NCI-H1048 (cell line): ENCODE data around the gene MPHOSPH9.
"Not testable (repeated sequence)": the region's sequence is repeated elsewhere in the genome, so short reads cannot be mapped to it uniquely, and the experiment has no call there.

Experiments
- DNase-seq: peaks from one replicate; lab custom pipeline; 2025; lab: John Stamatoyannopoulos, UW

MPHOSPH9 gene

DNA sequence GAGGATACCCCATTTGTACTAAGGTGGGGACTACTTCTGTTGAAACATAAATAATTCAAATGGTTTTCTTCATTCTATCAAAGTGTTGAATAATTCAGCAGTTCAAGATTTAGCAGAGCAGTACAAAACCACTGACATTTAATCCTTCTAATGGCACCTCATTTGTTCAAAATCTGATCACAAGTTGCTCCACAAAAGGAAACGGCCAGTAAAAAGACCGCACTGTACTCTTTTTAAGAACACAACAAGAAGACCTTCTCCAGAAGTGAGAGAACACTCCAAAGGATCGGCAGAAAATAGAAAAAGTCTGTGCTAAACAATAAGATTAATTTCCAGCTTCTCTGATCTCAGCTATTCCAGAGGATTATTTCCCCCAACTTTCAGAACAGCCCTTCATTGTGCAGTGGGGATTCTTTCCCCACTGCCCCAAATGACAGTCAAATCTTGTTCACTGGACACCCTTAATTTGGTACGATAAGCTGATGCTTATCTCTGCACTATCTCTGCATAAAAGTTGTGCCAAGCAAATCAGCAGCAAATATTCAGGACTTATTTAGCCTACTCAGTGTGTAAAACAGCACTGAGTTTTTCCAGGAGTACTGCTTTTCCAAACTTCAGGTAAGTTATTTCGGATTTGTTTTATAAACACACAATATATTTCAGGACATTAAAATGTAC is 5.2 kb downstream of the MPHOSPH9 start:
- no peak for DNase-seq

DNA sequence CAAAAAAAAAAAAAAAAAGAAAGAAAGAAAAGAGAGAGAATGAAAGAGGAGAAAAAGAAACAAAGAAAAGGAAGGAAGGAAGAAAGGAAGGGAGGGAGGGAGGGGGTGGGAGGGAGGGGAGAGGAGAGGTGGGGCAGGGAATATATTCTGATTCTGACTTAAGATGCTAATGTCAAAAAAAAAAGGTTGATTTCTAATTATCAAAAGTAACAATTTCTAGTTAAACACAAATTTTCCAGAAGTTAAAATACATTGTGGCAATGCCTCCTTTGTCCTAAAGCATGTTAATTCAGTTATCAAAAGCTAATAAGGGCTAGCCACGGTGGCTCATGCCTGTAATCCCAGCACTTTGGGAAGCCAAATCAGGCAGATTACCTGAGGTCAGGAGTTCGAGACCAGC is 7.5 kb downstream of the MPHOSPH9 start:
- no peak for DNase-seq

GRCh38 chr12:123223241-123223668 is 9.7 kb downstream of the MPHOSPH9 start:
- DNase-seq = no peak

DNA sequence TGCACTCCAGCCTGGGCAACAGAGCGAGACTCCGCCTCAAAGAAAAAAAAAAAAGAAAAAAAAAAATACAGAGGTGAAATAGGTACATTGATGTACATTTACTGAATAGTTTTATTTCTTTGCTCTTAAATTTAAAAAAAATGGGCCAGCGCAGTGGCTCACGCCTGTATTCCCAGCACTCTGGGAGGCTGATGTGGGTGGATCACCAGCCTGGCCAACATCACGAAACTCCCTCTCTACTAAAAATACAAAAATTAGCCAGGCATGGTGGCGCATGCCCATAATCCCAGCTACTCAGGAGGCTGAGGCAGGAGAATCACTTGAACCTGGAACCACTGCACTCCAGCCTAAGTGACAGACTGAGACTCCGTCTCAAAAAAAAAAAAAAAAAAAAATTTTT is 25.1 kb downstream of the MPHOSPH9 start:
- not testable (repeated sequence) for DNase-seq

GRCh38 chr12:123206794-123207193 is 26.1 kb downstream of the MPHOSPH9 start:
- DNase-seq = not testable (repeated sequence)

- no peak for DNase-seq
Observed at GRCh38 chr12:123200414-123200813, 32.5 kb downstream of the MPHOSPH9 start.

DNA sequence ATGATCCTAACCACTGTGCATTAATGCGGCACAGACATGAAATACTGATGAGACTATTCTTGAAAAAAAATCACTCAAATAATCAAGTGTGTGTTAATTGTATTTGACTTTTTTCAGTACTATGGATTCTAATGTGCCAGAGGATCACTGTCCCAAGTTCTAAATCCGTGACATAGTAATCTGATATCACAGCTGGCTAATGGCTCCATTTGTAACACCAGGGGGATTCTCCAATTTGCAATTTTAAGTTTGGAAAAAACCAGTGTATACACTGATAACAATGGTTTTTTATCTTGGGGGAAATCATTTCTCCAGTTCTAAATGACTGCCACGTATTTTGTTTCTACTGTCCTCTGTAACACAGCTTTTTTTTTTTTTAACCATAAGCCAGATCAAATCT is 33.0 kb downstream of the MPHOSPH9 start:
- no peak for DNase-seq

- DNase-seq = no peak
Observed at GRCh38 chr12:123187637-123188036, 45.3 kb downstream of the MPHOSPH9 start.

- no peak for DNase-seq
Observed at GRCh38 chr12:123180171-123180570, 52.8 kb downstream of the MPHOSPH9 start.

DNA sequence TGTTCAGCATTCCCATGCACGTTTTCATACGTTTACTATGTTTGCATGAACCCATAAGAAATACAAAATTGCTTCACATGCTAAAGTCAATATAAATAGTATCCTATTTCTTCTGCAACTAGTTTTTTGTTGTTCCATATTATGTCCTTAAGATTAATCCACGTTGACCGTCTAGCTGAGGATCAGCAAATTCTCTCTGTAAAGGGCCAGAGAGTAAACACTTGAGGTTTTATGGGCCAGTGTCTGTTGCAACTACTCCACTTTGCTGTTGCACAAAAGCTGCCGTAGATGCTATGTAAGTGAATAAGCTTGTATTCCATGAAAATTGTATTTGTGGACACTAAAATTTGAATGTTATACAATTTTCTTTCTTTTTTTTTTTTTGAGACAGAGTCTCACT is 61.0 kb downstream of the MPHOSPH9 start:
- no peak for DNase-seq

DNA sequence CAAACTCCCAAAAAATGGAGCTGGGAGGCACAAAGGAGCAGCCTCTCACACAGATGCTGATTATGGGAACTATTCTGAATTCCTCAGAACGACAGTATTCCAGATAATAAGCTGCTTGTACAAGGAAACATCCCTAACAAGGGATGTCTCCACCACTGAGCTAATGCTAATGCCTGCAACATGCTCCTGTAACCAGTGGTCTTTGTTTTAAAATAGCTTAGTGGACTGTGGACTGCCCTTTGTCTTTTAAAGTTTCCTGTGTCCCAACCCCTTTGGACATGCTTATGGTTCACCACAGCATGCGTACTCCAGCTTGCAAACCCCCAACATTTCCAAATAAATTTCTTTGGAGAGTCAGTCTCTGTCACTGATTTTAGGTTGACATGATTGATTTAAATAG is 65.6 kb downstream of the MPHOSPH9 start:
- no peak for DNase-seq

DNA sequence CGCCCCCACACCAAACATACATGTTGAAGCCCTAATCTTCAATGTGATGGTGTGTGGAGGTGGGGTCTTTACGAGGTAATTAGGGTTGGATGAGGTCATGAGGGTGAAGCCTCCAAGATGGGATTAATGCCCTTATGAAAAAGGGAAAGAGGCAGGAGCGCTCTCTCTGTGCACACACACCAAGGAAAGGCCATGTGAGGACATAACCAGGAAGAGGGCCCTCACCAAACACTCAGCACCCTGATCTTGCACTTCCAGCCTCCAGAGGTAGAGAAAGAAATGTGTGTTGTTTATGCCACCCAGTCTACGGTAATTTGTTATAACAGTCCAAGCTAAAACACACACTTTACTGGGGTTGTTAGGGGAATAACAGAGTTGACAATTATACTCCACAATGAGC is 67.4 kb downstream of the MPHOSPH9 start:
- DNase-seq = peak; percentile 40

- DNase-seq = no peak
Observed at GRCh38 chr12:123164710-123165261, 68.2 kb downstream of the MPHOSPH9 start.

DNA sequence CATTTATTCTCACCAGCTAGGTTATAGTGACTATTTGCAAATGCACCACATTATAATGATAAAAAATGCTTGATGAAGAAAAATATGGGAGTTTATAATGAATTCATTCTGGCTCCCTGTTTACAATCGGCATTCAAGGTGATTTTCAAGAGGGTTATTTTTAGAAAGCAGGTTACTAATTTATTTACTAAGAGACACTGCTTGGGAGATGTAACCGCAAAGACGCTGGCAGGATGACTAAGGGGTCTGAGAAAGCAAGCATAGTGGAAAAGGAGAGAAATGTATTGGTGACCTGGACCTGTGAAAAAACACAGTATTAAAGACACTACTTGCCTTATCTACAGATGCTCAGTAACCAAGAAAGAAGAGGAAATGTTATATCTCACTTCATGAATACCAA is 68.7 kb downstream of the MPHOSPH9 start:
- DNase-seq = no peak

- peak; percentile 45 for DNase-seq
Observed at GRCh38 chr12:123163227-123163626, 69.7 kb downstream of the MPHOSPH9 start.

DNA sequence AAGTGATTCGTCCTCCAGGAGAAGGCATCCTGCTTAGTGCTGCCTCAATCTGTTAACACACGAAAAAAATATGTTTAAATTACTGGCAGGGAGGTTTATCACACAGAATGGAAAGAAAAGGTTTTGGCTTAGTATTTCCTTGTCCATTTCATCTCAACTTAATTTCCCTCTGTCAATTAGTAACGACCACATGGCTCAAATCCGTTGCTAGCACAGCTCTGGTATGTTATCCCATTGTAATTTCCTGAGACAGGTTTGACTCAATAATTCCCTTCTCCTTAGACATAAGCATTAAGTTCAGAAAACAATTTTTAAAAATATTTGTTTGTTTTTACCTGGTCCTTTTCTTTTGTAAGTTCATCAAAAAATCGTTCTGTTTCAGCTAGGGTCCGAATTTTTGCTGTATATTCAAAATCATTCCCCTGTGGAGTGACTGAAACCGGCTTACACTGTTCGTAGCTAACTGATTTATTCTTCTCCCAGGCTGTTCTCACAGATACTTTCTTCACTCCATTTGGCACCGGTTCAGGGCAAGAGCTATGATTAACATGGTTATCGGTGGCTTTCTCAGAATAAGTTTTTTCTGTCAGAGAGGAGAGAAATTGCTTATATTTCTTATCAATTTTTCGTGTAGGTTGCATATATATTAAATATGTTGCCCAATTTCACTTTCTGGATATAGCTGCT is 72.0 kb downstream of the MPHOSPH9 start:
- no peak for DNase-seq

GRCh38 chr12:123153906-123154305 is 79.0 kb downstream of the MPHOSPH9 start:
- DNase-seq = no peak

- no peak for DNase-seq
Observed at GRCh38 chr12:123152833-123153232, 80.1 kb downstream of the MPHOSPH9 start.

DNA sequence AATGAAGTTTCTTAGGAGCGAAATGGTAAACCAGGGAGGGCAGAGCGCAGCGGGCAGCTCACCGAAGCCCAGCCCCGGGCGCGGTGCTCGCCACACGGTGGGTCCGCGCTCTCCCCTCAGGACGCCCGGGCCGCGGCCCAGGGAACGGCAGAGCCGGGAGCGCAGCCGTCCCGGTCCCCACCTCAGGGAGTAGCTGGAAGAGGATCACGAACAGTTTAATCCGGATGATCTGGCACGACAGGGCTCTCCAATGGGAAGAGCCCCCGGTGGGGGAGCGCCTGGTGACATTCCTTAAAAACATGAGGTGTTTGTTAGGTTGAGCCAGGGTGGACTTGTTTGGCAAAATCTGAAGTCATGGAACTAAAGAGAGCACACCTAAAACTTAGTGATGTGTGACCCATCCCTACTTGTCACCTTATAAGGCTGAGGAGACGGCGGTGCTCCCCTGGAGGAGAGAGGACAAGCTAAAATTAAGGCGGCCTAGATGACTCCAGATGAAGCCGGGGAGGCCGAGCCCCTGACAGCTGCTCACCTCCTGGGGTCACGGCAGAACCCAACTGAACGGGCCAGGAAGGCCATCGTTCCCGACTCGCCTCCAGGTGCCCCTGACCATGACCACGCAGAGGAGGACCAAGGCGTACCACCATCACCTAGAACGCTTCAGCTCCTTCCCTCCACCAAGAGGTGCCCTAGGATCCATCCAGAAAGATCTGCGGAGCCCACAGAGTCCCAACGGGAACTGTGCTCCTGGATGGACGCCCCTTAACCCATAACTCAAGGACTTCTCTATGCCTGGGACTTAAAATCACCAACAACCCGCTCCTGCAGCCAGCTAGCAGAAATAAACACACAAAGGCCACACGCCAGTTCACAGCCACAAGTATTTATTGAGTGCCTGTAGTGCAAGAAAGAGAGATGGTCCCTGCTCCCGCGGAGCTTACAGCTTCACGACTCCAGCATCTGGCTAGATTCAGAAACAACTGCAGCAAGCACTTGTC is 81.2 kb downstream of the MPHOSPH9 start:
- no peak for DNase-seq

DNA sequence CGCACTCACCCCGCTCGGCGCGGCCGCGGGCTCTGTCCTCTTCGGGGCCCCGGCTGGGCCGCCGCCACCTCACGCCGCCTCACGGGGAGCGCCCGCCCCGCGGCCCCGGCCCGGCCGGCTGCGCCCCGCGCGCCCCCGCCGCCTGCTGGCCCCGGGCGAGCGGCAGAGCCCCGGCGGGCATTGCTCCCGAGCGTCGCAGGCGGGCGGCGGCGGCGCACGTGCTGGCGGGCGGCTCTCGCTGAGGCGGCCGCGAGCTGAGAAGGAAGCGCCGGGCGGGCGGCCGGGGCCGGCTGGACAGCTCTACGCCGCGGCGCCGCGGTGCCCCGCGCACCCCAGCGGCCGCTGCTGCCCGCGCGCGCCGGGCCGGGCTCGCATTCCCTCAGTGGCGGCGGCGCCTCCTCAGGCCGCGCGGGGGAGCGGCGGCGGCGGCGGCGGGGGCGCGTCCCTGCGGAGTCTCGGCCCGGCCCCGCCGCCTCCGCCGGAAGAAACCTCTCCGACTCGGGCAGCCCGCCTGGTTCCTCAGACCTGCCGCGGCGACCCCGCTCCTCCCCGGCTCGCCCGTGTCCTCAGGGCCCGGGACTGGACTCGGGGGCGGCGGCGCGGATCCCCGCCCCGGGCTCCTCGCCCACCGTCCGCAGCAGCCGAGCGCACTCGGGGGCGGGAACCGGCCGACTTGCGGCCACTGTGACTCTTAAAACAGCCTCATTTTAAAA is 82.0 kb downstream of the MPHOSPH9 start, which contains the start of gene PITPNM2:
PITPNM2 (minus strand) TSS at position 347 of the 713 bp plus-strand sequence. CDS start 116,500 bp downstream, outside the sequence.
- no peak for DNase-seq

GRCh38 chr12:123150275-123150743 is 82.6 kb downstream of the MPHOSPH9 start:
- no peak for DNase-seq
